Activated T-helper 9 cell treated with anti-CD3 and anti-CD28 coated beads, Interleukin-2, amount 50 U/mL, for 16 hours (primary cell): ENCODE results near the gene CDKN1B.

ENCODE experiments used
- DNase-seq: peaks from one replicate; pipeline ENCODE4 v3.0.0-alpha.2; 2020; ENCODE audit warnings: low read depth

The CDKN1B gene

DNA sequence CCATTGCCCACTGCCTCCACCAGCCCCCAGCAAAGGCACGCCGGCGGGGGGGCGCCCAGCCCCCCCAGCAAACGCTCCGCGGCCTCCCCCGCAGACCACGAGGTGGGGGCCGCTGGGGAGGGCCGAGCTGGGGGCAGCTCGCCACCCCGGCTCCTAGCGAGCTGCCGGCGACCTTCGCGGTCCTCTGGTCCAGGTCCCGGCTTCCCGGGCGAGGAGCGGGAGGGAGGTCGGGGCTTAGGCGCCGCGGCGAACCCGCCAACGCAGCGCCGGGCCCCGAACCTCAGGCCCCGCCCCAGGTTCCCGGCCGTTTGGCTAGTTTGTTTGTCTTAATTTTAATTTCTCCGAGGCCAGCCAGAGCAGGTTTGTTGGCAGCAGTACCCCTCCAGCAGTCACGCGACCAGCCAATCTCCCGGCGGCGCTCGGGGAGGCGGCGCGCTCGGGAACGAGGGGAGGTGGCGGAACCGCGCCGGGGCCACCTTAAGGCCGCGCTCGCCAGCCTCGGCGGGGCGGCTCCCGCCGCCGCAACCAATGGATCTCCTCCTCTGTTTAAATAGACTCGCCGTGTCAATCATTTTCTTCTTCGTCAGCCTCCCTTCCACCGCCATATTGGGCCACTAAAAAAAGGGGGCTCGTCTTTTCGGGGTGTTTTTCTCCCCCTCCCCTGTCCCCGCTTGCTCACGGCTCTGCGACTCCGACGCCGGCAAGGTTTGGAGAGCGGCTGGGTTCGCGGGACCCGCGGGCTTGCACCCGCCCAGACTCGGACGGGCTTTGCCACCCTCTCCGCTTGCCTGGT is at the start of gene CDKN1B:
TSS of gene CDKN1B (plus strand) at position 576 of the 793 bp plus-strand sequence. CDS start 472 bp downstream, outside the sequence.
- peak; percentile 81 for DNase-seq

DNA sequence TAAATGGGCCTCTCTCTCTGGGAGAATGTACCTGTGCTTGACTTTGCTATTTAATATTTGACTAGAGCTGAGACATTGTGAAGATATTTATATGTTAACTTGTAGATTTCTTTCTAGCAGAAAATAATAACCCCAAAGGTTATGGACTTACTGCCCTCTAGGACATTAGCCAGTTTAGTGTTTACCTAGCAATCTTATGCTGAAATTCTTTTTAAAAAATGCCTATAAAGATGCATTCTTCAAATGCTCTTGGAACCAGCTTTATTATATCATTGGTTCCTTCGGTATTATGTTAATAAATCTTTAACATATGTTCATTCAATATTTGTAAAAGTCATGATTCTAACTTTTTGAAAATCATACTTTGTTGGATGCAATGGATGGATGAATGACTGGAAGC is 49.2 kb upstream of the CDKN1B start:
- DNase-seq: no peak

DNA sequence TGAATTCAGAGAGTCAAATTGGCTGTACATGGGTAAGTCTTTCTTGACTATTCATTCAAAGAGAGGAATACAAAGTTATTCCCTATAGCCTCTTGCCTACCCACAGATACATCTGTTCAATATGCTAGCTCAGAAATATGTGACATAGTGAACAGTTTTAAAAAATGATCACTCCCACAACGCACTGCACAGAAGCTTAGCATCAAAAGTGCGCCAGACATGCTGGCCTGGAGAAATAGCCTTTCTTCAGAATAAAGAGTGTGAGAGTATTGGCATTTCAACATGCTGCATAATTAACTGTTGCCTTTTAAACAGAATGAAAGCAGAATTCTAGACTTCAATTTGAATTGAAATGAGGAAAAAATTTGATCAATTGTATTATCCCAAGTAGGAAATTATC is 48.1 kb upstream of the CDKN1B start:
- DNase-seq: no peak

DNA sequence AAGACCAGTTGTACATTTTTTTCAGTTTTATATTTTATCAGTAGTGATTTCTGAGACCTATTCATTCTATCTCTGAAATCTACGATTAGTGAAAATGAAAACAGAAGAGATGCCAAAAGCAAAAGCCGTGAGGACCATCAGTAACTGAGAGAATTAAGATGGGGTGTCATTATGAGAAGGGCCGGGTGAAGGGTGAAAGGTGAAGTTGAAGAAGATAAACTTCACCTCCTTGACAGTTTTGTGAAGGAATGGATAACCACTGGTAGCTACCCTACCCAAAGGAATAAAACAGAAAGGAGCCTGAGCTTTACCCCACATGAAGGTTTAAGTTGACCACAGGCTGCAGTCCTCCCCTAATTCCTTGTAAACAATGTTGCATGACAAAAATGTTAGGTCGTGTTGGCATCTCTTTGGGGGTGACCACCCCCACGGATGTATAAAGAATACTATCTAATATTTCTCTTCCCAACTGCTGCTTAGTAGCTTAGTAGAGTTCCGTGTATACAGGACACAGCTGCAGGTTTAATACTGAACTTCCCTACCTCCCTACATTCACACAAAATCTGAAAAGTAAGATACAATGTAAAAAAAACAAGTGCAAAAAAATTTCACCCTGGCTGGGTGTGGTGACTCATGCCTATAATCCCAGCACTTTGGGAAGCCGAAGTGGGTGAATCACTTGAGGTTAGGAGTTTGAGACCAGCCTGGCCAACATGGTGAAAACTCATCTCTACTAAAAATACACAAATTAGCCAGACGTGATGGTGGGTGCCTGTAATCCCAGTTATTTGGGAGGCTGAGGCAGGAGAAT is 45.1 kb upstream of the CDKN1B start:
- DNase-seq: no peak

DNA sequence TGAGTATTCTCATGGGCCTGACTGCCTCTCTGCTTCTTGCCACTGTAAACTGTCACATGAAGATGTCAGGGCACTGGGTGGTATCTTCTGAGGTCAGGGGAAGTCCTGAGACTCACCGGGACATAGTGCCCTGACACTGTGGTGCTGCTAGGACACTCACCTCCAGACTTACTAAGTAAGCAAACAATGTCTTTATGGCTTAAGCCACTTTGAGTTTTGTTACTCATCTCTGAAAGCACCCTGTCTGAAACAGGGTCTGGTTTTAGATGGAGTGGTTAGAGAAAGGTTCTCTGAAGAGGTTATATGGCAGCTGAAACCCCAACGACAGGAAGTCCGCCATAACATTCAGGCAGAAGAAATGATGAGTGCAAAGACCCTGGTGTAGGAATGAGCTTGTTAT is 43.9 kb upstream of the CDKN1B start:
- no peak for DNase-seq

DNA sequence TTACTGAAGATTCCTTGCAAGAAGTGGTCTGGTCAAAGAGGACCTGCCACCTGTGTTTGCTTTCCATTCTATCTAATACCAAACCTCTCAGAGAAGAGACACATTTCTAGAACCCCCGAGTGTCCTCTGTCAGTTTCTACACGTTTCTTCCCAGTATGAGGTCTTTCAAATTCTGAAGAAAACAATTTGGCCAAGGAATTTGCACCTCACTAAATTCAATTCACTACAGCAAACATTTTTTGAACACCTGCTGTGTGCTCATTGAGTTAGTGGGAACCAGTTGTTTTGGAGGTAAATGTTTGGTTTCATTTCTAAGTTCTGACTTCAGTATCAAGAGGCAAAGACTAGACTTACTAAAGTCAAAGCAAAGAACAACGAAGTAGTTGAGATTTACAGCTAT is 40.6 kb upstream of the CDKN1B start:
- DNase-seq: no peak

DNA sequence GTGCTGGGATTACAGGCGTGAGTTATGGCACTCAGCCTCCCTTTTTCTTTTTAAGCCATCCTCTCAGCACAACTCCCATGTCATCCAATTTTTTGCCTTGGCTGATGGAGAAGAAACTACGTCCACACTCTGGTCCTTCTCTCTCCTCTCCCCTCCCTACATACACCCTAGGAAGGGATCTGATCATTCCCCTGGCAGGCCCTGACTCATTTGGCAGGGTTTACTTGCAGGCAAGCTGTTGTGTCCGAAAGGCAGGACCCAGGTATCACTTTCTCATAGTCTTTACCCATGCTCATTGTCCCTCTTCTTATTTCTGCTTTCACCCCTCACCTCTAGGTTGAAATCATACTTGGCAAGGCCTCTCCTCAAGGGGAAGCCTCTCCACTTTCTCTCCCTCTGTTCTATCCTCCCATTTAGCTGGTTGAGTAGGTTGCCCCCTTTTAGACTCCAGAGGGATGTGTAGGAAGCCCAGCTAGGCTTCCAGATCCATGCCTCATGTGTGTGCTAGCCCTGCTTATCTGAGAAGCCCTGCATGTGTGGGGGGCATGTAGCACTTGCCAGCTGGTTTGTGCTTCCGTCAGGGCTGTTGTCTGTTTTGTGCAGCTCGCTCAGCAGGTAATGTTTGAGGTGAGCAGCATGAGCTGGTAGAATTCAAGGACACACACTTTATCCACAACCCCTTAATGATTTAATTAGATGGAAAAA is 36.0 kb upstream of the CDKN1B start:
- no peak for DNase-seq

DNA sequence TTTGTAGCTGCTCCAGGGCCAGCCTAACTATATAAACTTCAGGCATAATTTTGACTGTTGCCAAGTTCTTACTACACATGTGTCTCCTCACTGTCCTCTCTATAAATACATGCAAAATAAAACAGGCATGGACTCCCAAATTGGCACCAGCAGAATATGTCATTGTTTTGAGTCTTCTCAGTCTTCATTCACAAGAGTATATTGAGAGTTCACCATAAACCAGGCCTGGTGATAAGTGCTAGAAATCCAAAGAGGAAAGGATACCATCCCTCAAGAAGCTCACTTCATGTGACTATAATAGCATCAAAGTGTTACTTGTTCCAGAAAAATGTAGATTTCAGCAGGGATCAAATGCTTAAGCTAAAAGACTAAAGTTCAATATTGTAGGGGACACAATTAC is 34.9 kb upstream of the CDKN1B start:
- DNase-seq: no peak

DNA sequence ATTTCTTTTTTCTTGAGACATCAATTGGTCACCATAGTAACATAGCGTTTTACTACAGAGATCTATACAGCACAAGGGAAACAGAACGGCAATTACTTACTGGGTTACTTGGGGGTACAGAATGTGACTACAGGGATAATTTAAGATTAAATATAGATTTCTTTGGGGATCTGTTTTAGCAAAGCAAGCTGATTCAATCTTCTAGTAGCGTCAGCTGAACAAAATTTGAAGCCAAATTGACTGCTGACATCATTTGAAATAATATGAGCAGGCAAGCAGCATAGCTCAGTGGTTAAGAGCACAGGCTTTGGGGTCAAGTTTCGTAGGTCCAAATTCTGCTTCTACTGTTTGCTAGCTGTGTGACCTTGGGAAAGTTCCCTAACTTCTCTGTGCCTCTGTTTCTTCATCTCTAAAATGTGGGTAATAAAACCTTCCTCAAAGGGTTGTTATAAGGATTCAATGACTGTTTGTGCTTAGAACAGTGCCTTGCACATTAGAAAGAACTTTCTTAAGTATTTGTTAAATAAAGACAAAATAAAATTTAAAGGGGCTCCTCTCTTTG is 34.0 kb upstream of the CDKN1B start:
- no peak for DNase-seq

DNA sequence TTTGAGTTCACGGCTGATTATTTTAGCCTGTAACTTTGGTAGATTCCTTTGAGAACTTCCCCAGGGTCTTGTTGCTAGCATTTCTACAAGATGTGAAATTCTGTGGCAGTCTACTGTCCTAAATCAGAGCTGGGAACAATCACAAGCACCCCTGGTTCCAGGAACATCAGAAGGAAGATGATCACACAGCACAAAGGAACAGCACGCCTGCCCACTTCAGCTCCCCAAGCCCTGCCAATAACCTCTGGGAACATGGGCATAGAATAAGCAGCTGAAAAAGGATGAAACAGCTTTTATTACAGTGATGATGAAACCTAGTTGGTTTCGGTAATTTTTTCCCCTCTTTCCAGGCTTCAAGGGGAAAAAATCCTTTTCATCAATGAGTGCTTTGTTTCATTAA is 33.4 kb upstream of the CDKN1B start:
- DNase-seq: no peak

DNA sequence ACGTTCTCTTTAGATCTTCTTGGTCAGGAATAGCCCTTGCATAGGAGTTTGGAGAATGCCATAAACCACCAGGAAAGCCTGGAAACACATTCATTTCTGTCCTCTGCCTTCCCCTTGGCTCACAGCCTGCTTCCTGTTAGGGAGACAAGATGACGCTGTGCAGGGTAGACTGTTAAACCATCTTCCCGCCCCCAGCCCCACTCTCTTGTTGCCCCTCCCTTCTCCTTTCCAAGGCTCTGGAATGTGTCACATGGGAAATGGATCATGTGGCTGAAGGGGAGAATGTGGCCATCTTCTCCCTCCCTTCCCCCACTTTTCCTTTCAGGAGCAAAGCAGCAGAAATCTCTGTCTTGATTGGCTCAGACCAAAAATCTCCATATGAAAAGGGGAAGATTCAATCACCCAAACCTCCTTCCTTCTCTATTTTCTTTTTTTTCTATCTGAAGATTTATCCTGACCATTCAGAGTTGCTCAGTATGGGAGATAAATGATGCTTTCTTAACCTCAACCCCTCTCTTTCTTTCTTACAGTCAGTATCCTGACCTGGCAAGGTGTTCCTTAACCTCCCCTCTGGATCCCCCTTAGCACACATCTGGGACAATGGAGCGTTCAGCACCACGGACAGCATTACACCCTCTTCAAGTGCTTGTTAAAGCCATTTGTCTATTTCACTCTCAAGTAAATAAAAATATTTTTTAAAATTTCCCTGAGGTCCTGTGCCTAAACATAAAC is 32.6 kb upstream of the CDKN1B start:
- DNase-seq: no peak

DNA sequence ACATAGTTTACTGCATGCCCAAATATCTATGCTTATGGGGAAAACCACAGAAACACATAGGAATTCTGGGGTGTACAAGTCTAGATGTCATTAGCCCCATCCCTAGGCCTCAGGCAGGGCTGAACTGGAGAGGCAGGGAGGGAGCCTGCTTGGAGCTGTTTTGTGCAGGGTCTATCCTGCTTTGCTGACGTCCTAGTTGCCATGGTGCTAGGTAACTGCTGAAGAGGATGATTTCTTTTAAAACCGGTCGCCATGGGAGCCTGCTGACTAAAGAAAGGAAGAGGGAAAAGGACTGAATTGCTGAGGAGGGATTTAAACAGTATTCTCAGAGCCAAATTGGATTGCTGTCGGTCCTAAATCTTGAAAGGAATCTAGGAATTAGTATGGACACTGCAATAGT is 31.9 kb upstream of the CDKN1B start:
- no peak for DNase-seq

DNA sequence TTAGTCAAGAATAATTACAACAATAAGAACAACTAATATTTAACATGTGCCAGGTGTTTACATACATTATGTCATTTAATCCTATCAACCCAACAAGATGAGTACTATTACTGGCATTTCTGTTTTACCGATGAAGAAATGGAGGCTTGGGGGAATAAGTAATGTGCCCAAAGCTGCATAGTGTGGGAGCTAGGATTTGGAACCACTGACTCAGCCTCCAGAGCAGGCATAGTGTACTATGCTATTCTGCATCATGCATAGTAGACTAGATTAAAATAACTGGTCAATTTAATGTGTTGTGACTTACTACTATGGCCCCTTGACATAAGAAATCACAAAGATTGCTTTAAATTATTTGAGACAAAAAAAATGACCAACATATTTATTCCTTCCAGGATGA is 30.7 kb upstream of the CDKN1B start:
- no peak for DNase-seq

DNA sequence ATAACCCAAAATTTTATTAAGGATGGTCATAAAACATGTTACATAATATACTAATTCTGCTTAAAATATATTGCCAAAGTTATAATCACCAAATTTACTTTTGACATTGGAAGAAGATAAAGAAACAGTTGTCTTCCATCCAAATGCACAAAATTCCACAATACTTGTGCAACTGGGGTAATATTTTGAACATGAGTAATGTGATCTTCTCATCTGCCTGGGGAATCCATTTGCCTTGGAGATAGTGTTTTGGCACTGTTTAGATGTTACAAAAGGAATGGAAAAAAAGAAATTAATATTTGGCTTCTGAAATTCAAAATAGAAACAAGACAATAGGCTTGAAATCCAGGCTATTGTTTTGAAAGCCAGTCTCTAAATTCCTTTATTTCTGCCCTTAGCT is 30.2 kb upstream of the CDKN1B start:
- no peak for DNase-seq

DNA sequence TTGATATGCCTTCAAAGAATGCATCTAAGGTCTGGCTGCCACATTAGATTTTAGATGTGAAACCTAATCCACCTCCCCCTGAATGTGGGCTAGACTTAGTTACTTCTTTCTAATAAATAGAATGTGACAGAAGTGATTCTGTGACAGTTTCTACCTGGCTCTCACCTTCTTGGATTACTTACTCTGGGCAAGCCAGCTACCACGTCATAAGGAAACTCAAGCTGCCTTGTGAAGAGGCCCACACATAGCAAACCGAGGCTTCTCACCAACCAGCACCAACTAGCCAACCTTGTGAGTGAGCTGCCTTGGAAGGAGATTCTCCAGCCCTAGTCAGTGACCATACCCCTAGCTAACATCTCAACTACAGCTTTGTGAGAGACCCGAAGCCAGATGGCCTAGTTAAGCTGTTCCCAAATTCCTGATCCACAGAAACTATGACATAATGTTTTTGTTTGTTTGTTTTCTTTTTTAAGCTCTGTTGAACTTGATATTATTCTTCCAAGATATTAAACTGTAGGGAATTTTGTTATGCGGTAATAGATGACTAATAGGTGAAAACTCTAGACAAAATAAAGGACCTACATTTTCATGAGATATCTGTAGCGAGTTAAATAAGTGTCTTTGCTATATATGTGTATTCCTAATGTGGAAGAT is 27.4 kb upstream of the CDKN1B start:
- no peak for DNase-seq

DNA sequence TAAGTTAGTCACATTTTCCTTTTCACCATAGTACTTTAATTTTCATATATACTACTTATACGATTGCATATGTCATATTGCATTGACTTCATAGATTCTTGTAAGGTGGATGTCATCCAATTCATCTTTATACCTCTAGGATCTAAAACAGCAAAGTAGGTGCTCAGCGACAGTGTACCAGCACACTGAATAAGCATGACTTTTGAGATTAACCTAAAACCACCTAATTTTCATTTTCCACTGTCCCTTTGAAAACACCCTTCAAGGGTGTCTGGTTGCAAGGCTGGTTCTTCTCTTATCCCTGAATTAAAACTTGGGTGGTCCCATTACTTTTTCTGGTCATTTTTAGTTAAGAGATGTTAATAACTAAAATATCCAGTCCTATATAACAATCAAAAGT is 25.6 kb upstream of the CDKN1B start:
- no peak for DNase-seq

DNA sequence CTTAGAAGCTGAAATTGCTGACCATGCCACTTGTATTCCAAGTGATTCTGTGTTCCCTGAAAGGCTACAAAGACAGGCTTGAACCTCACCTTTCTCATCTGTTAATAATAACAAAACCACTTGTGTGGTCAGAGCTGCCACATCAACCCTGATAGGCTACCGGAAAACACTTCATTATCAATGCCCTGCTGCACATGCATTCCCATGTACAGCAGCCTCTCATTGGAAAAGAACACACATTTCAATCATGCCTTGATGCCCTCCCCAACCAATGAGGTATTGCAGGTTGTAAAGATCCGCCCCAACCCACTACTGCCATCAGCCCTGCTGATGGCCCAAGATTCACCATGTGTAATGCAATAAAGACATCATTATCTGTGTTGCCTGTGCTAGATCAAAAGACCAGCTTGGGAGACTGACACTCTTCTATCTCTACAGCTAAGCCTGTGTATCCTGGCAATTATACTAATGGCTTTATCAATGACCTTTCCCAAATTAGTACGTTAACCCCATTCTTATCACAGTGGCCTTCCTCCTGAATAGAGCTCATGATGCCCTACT is 24.0 kb upstream of the CDKN1B start:
- DNase-seq: no peak

DNA sequence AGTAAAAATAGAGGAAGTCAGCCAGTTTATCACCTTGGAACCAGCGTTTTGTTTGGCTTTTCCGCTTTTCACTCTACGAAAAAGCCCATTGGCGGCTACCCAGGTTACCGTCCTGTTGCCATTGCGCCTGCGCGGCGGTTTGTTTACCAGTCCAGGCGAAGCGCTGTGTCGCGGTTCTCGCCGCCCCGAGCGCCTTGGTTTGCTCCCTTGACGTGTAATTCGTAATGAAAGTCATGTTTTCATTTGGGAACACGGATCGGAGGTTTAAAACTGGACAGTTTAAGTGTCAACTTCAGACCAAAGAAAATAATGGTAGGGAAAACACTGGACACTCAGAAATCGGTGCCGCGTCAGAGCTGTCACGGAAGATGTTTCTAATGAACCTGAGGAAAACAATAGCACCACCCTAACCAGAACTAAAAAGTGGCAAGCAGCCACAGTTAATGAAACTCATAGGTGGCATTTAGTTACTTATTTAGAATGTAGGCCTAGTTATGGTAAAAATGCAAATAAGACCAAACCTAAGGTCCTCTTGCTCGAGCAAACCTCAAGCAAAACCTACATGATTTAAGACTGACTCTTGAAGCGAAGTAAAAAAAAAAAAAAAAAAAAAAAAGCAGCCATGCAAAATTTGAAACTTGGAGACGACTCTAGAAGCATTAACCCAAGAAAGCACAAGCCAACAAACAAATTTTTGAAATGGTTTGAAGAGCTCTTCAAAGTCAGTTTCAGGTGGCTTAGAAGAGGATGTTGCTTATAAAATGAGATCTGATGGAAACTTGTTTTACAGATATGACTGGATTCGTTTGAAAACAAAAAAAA is 20.4 kb upstream of the CDKN1B start:
- DNase-seq: peak; percentile 83

DNA sequence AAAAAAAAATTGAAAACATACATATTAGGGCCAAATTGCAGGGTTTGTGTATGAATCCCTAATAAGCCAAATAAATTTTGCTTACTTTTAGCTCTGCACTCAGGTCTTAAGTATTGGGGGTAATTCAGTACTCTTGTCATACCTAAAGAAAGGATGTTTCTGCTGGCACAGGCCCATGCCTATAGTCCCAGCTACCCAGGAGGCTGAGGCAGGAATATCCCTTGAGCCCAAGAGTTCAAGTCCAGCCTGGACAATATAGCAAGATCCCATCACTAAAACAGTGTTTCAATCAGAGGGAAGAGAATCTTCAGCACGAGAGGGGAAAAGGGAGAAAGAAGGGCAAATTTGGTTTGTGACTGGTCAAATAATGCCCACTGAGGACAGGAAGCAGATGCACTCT is 17.8 kb upstream of the CDKN1B start:
- no peak for DNase-seq

DNA sequence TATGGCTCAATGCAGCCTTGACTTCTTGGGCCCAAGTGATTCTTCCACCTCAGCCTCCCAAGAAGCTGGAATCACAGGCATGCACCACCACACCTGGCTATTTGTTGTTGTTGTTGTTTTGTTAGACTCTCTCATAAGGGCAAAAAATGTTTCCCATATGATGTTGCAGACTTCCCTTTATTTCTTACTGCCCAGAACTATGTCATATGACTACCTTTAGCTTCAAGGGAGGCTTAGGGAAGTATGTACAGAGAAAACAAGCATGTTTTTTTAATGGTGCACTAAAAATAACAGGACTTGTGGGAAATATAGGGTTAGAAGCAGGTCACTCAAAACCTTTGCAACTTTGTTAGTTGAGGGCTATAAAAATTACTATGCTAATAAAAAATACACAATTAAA is 16.9 kb upstream of the CDKN1B start:
- no peak for DNase-seq
